ENCODE results near the gene DR1. TPM values are rescaled to one million over a fixed set of nuclear protein-coding genes. Genes with fewer than 3 reads are reported as not detected.

Gene DR1
- total and polyA plus RNA-seq, 2 experiments from 2014 or later, result 49.2 to 51.0 TPM

DNA sequence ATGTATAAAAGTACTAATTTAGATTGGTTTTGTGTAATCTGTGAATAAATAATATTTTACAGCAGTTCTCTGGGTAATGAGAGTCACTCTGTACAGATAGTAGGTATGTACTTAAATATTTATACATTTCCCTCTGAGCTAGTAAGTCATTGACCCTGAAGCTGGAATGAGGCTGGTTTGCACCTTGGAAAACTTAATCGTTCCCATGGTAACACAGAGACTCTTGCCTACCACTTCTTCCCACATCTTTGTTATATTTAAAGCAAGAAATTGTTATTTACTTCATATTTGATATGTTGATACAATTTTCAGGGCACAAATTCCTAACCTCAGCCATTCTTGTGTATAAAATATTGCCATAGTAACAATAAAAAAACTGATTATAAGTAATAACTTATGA, 13.3 kb upstream of the DR1 start:
- no peak overlapping the region for H3K4me2 ChIP-seq (ENCODE audit: unreplicated experiment)
- no peak for DNase-seq
- no peaks in the 10 kb centered on the region for H4K20me1 ChIP-seq (ENCODE audit: insufficient read depth)
- H3K27ac ChIP-seq, result no peak overlapping the region
- no peaks in the 10 kb centered on the region for H3K79me2 ChIP-seq (ENCODE audit: insufficient read depth)
- WGBS, 2 experiments (ENCODE audit: low coverage in 1 of 2, low lambda C conversion rate in 2 of 2, missing lambda C conversion rate in 2 of 2), result 100% methylated on average over 1 of the region's 1 CpG
- H2AFZ ChIP-seq, result no peak overlapping the region
- no peak overlapping the region for H3K4me3 ChIP-seq
- no peaks in the 10 kb centered on the region for H3K9me3 ChIP-seq (ENCODE audit: low read depth)
- H3K9me2 ChIP-seq (ENCODE audit: insufficient read depth), result no peaks in the 10 kb centered on the region
- H3F3A ChIP-seq (ENCODE audit: insufficient read depth), result 0 out of 2 replicates have a peak, but pooled peaks cover 5% of the 10 kb centered on the region
- TF ChIP-seq EZH2phosphoT487 (IDR thresholded peaks at IDR 0.05; ENCODE audit: insufficient read depth, low read depth), result no peak
- no peak for TF ChIP-seq EZH2 (IDR thresholded peaks at IDR 0.05; ENCODE audit: insufficient read depth, poor library complexity, severe bottlenecking)
- H3K36me3 ChIP-seq (ENCODE audit: low read depth), result 0 out of 2 replicates have a peak, but pooled peaks cover 3% of the 10 kb centered on the region
- in situ Hi-C loops (cut with MboI), result no loop called here
- no peaks in the 10 kb centered on the region for H3K27me3 ChIP-seq (replicated peaks; ENCODE audit: insufficient read depth)
- H3K9ac ChIP-seq, result no peak overlapping the region
- peaks cover 20% of the 10 kb centered on the region for H3K4me1 ChIP-seq (ENCODE audit: insufficient read depth)

DNA sequence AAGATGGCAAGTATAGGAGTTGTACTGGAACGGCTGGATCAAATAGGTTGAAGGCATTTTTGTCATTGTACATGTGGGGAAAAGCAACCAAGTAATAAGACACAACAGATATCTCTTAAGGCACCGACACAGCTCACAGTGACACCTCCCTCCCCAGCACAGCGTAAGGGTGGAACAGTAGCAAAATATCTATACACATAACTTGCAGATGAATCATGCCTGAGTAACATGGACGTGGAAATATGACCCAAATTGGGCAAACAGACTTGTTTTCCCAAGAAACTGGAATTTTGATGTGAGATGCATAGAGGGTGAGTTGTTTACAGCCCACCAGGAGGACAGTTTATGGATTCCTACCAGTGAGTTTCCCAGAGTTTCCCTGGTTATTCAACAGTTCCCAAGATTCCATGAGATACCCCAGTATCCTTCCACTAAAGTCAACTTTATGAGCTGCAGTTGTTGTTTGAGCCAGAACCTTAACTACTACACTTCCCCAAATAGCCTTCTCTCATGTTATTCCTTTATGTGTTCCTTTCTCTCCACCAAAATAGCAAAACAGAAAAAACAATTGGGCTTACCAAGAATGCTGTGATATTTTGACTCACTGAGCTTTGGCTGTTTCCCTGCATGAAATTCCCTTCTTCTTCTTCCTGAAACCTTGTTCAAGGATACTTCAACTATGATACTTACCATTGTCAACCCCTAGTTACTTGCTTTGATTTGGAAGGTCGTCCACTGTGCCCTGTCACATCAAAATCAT, 7.1 kb upstream of the DR1 start:
- in situ Hi-C loops (cut with MboI), result no loop called here
- H3K36me3 ChIP-seq (ENCODE audit: low read depth), result no peaks in the 10 kb centered on the region
- H3K27ac ChIP-seq, result peak overlapping the region; percentile 67
- H2AFZ ChIP-seq, result peak overlapping the region; percentile 12; the same call in 1 of the 2 replicates
- peak overlapping the region; percentile 24 for H3K4me2 ChIP-seq (ENCODE audit: unreplicated experiment)
- 21 to 25% methylated on average over 5 of the region's 5 CpGs for WGBS, 2 experiments (ENCODE audit: low coverage in 1 of 2, low lambda C conversion rate in 2 of 2, missing lambda C conversion rate in 2 of 2)
- H3K4me3 ChIP-seq, result peak overlapping the region; percentile 1
- no peaks in the 10 kb centered on the region for H3K9me3 ChIP-seq (ENCODE audit: low read depth)
- peaks cover 22% of the 10 kb centered on the region for H3F3A ChIP-seq (ENCODE audit: insufficient read depth)
- 0 out of 2 replicates have a peak overlapping the region, but pooled peaks have one; percentile 2 for H3K9ac ChIP-seq
- H3K27me3 ChIP-seq (replicated peaks; ENCODE audit: insufficient read depth), result no peaks in the 10 kb centered on the region
- peak; percentile 94 for DNase-seq
- no peaks in the 10 kb centered on the region for H4K20me1 ChIP-seq (ENCODE audit: insufficient read depth)
- H3K79me2 ChIP-seq (ENCODE audit: insufficient read depth), result peaks cover 13% of the 10 kb centered on the region
- TF ChIP-seq EZH2phosphoT487 (IDR thresholded peaks at IDR 0.05; ENCODE audit: insufficient read depth, low read depth) (no peak), EZH2 (IDR thresholded peaks at IDR 0.05; ENCODE audit: insufficient read depth, poor library complexity, severe bottlenecking) (no peak)
- no peaks in the 10 kb centered on the region; the same call in 1 of the 2 replicates for H3K9me2 ChIP-seq (ENCODE audit: insufficient read depth)
- H3K4me1 ChIP-seq (ENCODE audit: insufficient read depth), result peaks cover 28% of the 10 kb centered on the region

- Histone ChIP-seq H2AFZ (peak overlapping the region; percentile 12; the same call in 1 of the 2 replicates), H3K4me1 (ENCODE audit: insufficient read depth) (peaks cover 28% of the 10 kb centered on the region), H3K36me3 (ENCODE audit: low read depth) (no peaks in the 10 kb centered on the region), H3K4me3 (no peak overlapping the region), H3K27ac (peak overlapping the region; percentile 67), H3K9ac (0 out of 2 replicates have a peak overlapping the region, but pooled peaks have one; percentile 2), H3K4me2 (ENCODE audit: unreplicated experiment) (peak overlapping the region; percentile 24), H3K79me2 (ENCODE audit: insufficient read depth) (peaks cover 19% of the 10 kb centered on the region), H3K9me2 (ENCODE audit: insufficient read depth) (no peaks in the 10 kb centered on the region; the same call in 1 of the 2 replicates), H3K9me3 (ENCODE audit: low read depth) (no peaks in the 10 kb centered on the region), H4K20me1 (ENCODE audit: insufficient read depth) (no peaks in the 10 kb centered on the region), H3F3A (ENCODE audit: insufficient read depth) (peaks cover 22% of the 10 kb centered on the region), H3K27me3 (replicated peaks; ENCODE audit: insufficient read depth) (no peaks in the 10 kb centered on the region)
- TF ChIP-seq EZH2 (IDR thresholded peaks at IDR 0.05; ENCODE audit: insufficient read depth, poor library complexity, severe bottlenecking) (no peak), EZH2phosphoT487 (IDR thresholded peaks at IDR 0.05; ENCODE audit: insufficient read depth, low read depth) (no peak)
- DNase-seq, result no peak
- 63 to 71% methylated on average over 3 of the region's 3 CpGs for WGBS, 2 experiments (ENCODE audit: low coverage in 1 of 2, low lambda C conversion rate in 2 of 2, missing lambda C conversion rate in 2 of 2)
- in situ Hi-C loops (cut with MboI), result no loop called here
Observed at GRCh38 chr1:93339171-93339697, 6.5 kb upstream of the DR1 start.

DNA sequence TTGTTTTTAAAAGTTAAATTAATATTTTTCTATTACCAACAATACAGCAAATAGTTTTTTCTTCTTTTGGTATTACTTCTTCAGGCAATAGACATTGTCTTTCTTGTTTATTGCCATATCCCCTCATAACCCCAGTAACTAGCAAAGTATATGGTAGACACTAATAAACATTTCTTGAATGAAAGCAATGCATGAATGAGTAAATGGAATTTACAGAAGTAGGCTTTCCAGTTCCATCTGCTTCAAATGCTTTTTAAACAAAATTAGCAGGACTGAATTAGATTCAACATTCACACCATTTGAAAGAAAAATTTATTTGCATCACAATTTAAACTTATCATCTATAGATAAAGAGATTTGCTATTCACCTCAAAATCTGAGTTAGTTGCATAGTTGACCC, 5.6 kb upstream of the DR1 start:
- Histone ChIP-seq H3K36me3 (ENCODE audit: low read depth) (no peaks in the 10 kb centered on the region), H3K4me1 (ENCODE audit: insufficient read depth) (peaks cover 28% of the 10 kb centered on the region), H4K20me1 (ENCODE audit: insufficient read depth) (no peaks in the 10 kb centered on the region), H3K9me2 (ENCODE audit: insufficient read depth) (no peaks in the 10 kb centered on the region; the same call in 1 of the 2 replicates), H3K79me2 (ENCODE audit: insufficient read depth) (peaks cover 27% of the 10 kb centered on the region), H3K4me2 (ENCODE audit: unreplicated experiment) (no peak overlapping the region), H3K27ac (no peak overlapping the region), H3K9ac (no peak overlapping the region), H3K27me3 (replicated peaks; ENCODE audit: insufficient read depth) (no peaks in the 10 kb centered on the region), H3F3A (ENCODE audit: insufficient read depth) (peaks cover 24% of the 10 kb centered on the region), H2AFZ (no peak overlapping the region), H3K9me3 (ENCODE audit: low read depth) (no peaks in the 10 kb centered on the region), H3K4me3 (no peak overlapping the region)
- DNase-seq, result no peak
- in situ Hi-C loops (cut with MboI), result no loop called here
- TF ChIP-seq EZH2phosphoT487 (IDR thresholded peaks at IDR 0.05; ENCODE audit: insufficient read depth, low read depth) (no peak), EZH2 (IDR thresholded peaks at IDR 0.05; ENCODE audit: insufficient read depth, poor library complexity, severe bottlenecking) (no peak)
